HG03175 (cell line): Measurements from ENCODE around the gene TULP4.

Experiments
- ATAC-seq: cut with Tn5 transposase; IDR thresholded peaks from one replicate; pipeline ENCODE4 v1.9.1; 2021; ENCODE audit warnings: mild to moderate bottlenecking, moderate library complexity; ENCODE audit not compliant: unreplicated experiment

TULP4 gene

GRCh38 chr6:158489441-158489840, 177.2 kb downstream of the TULP4 start:
- ATAC-seq: no peak

- no peak for ATAC-seq
Observed at GRCh38 chr6:158492881-158493280, 180.6 kb downstream of the TULP4 start.

GRCh38 chr6:158496700-158497099, 184.4 kb downstream of the TULP4 start:
- no peak for ATAC-seq

- ATAC-seq: no peak
Observed at GRCh38 chr6:158497620-158498019, 185.4 kb downstream of the TULP4 start.

- ATAC-seq: no peak
Observed at GRCh38 chr6:158498362-158498761, 186.1 kb downstream of the TULP4 start.

- ATAC-seq: no peak
Observed at GRCh38 chr6:158499601-158500000, 187.3 kb downstream of the TULP4 start.

- ATAC-seq: no peak
Observed at GRCh38 chr6:158500016-158500735, 187.9 kb downstream of the TULP4 start.

- ATAC-seq: no peak
Observed at GRCh38 chr6:158501360-158502262, 189.3 kb downstream of the TULP4 start.

- ATAC-seq: no peak
Observed at GRCh38 chr6:158502263-158502950, 190.1 kb downstream of the TULP4 start.

GRCh38 chr6:158503222-158503621, 191.0 kb downstream of the TULP4 start:
- ATAC-seq: no peak

- ATAC-seq: no peak
Observed at GRCh38 chr6:158503846-158504245, 191.6 kb downstream of the TULP4 start.

GRCh38 chr6:158505194-158505593, 192.9 kb downstream of the TULP4 start:
- ATAC-seq: no peak

- no peak for ATAC-seq
Observed at GRCh38 chr6:158506601-158507000, 194.3 kb downstream of the TULP4 start.

- no peak for ATAC-seq
Observed at GRCh38 chr6:158507174-158507573, 194.9 kb downstream of the TULP4 start.

- no peak for ATAC-seq
Observed at GRCh38 chr6:158508450-158508849, 196.2 kb downstream of the TULP4 start.

- no peak for ATAC-seq
Observed at GRCh38 chr6:158509465-158509864, 197.2 kb downstream of the TULP4 start.

GRCh38 chr6:158512809-158513208, 200.5 kb downstream of the TULP4 start:
- no peak for ATAC-seq

GRCh38 chr6:158514176-158514575, 201.9 kb downstream of the TULP4 start:
- no peak for ATAC-seq

GRCh38 chr6:158514991-158515390, 202.7 kb downstream of the TULP4 start:
- ATAC-seq: no peak

- ATAC-seq: no peak
Observed at GRCh38 chr6:158516098-158516497, 203.8 kb downstream of the TULP4 start.

- ATAC-seq: no peak
Observed at GRCh38 chr6:158517038-158517437, 204.8 kb downstream of the TULP4 start.
